HepG2 (cell line): ENCODE results near the gene BACH2. TPM values are rescaled to one million over a fixed set of nuclear protein-coding genes. Genes with fewer than 3 reads are reported as not detected.

Experiments used
- ATAC-seq: fragments of 200-7000 bp; cut with Tn5 transposase; 3 replicates; pipeline ENCODE4 v1.9.1; 2020; ENCODE audit warnings: mild to moderate bottlenecking, moderate library complexity
- BruUV-seq: library from RNA; stranded (reverse); fragments of 400-500 nt; replicated peaks from 2 replicates; lab custom pipeline; 2021; lab: Mats Ljungman, UMichigan
- CTCF ChIA-PET: fragments of 300-600 bp; formaldehyde crosslinking; extraction: SDS; loops from one replicate; lab custom pipeline; 2021; ENCODE audit warnings: low total read pairs, inconsistent platforms, low intra/inter-chr PET ratio; lab: Yijun Ruan, JAX
- POLR2A ChIA-PET: fragments of 350-600 bp; sonication (Branson Sonifier 250); formaldehyde crosslinking; loops from one replicate; lab custom pipeline; 2020; ENCODE audit warnings: antibody characterized with exemption, inconsistent platforms; lab: Yijun Ruan, JAX
- DNase-seq: peaks from one replicate; pipeline ENCODE4 v3.0.0-alpha.2; 2015; ENCODE audit warnings: low spot score
- FAIRE-seq: peaks from 3 replicates; lab custom pipeline; 2011; peaks lifted over from hg19 to GRCh38; lab: Jason Lieb, UNC
- H2AFZ ChIP-seq: one replicate; pipeline ENCODE4 v1.6.1; 2011; ENCODE audit warnings: low read length, inconsistent platforms
- H3K27ac ChIP-seq: fragments of 300-600 bp; 3 replicates; pipeline ENCODE4 v1.8.0; 2011; ENCODE audit warnings: mixed run types, mild to moderate bottlenecking, mixed read lengths, low read length, inconsistent platforms; ENCODE audit not compliant: insufficient read depth; ENCODE audit errors: extremely low read length
- H3K27me3 ChIP-seq, 2 experiments: fragments of 200-600 bp in 1 of 2; 2 replicates in 1 of 2; 3 replicates in 1 of 2; pipeline versions ENCODE4 v1.6.0 to v1.8.0; 2011; ENCODE audit warnings: low read length in 2 of 2, mild to moderate bottlenecking in 2 of 2, moderate library complexity in 2 of 2, inconsistent platforms in 1 of 2; ENCODE audit not compliant: insufficient read depth in 2 of 2, control insufficient read depth in 1 of 2
- H3K36me3 ChIP-seq, 2 experiments: fragments of 200-600 bp in 1 of 2; replicated peaks in 1 of 2; 2 replicates in 1 of 2; 3 replicates in 1 of 2; pipeline versions ENCODE4 v1.5.1 to v1.8.0; 2011; ENCODE audit warnings: low read length in 2 of 2, inconsistent platforms in 1 of 2; ENCODE audit not compliant: insufficient read depth in 2 of 2, control insufficient read depth in 1 of 2
- H3K4me1 ChIP-seq: 2 replicates; pipeline ENCODE4 v1.5.1; 2012; ENCODE audit warnings: low read length, inconsistent platforms; ENCODE audit not compliant: insufficient read depth
- H3K4me2 ChIP-seq: 2 replicates; pipeline ENCODE4 v1.6.0; 2011; ENCODE audit warnings: low read depth, low read length, inconsistent platforms
- H3K4me3 ChIP-seq, 3 experiments: fragments of 200-600 bp in 1 of 3; sonication (generic), shearing (Covaris generic) in 1 of 3; replicated peaks in 1 of 3; 2 replicates each; pipeline ENCODE4 v1.5.1; 2011 to 2016; ENCODE audit warnings: low read length in 3 of 3, inconsistent platforms in 2 of 3, low read depth in 2 of 3, mild to moderate bottlenecking in 2 of 3, control low read depth in 1 of 3, mixed read lengths in 1 of 3; ENCODE audit not compliant: insufficient read depth in 1 of 3
- H3K79me2 ChIP-seq: one replicate; pipeline ENCODE4 v1.6.1; 2011; ENCODE audit warnings: low read length, inconsistent platforms; ENCODE audit not compliant: insufficient read depth
- H3K9ac ChIP-seq: 2 replicates; pipeline ENCODE4 v1.6.0; 2011; ENCODE audit warnings: mild to moderate bottlenecking, low read depth, low read length, inconsistent platforms; ENCODE audit not compliant: insufficient read depth
- H3K9me3 ChIP-seq: 2 replicates; pipeline ENCODE4 v1.5.1; 2012; ENCODE audit warnings: mild to moderate bottlenecking, low read length
- H4K20me1 ChIP-seq: 2 replicates; pipeline ENCODE4 v1.6.0; 2011; ENCODE audit warnings: inconsistent platforms, mild to moderate bottlenecking, low read length, moderate library complexity; ENCODE audit not compliant: insufficient read depth
- GFI1 ChIP-seq: sonication (generic); formaldehyde crosslinking; IDR thresholded peaks from 2 replicates; pipeline ENCODE4 v1.5.0; 2020; ENCODE audit warnings: missing genetic modification reagents, mild to moderate bottlenecking, borderline replicate concordance
- HOXA3 ChIP-seq: sonication (generic); formaldehyde crosslinking; IDR thresholded peaks from 2 replicates; pipeline ENCODE4 v1.5.0; 2020; ENCODE audit warnings: missing genetic modification reagents
- KDM3A ChIP-seq: IDR thresholded peaks from 2 replicates; pipeline ENCODE4 v1.6.1; 2018; ENCODE audit warnings: low read depth, missing compliant biosample characterization
- KLF6 ChIP-seq: IDR thresholded peaks from 2 replicates; pipeline ENCODE4 v1.8.0; 2016; ENCODE audit warnings: missing biosample characterization, missing genetic modification reagents
- MED13 ChIP-seq: sonication (generic); formaldehyde crosslinking; IDR thresholded peaks from 2 replicates; pipeline ENCODE4 v1.5.0; 2020; ENCODE audit warnings: missing genetic modification reagents
- NAIF1 ChIP-seq: sonication (generic); formaldehyde crosslinking; IDR thresholded peaks from 2 replicates; pipeline ENCODE4 v1.5.0; 2020; ENCODE audit warnings: mild to moderate bottlenecking, missing genetic modification reagents, borderline replicate concordance
- RBM39 ChIP-seq: fragments of 200-400 bp; formaldehyde crosslinking; IDR thresholded peaks from one replicate; pipeline ENCODE4 v1.6.1; 2018; ENCODE audit warnings: antibody characterized with exemption, mild to moderate bottlenecking, low read depth, low read length; ENCODE audit not compliant: poor library complexity, severe bottlenecking
- SNAI1 ChIP-seq: sonication (generic); formaldehyde crosslinking; IDR thresholded peaks from 2 replicates; pipeline ENCODE4 v1.5.0; 2020; ENCODE audit warnings: mild to moderate bottlenecking, missing genetic modification reagents, borderline replicate concordance
- SRF ChIP-seq: IDR thresholded peaks from 2 replicates; pipeline ENCODE4 v1.6.1; 2011; ENCODE audit warnings: mild to moderate bottlenecking, low read depth, low read length, moderate library complexity
- TCF12 ChIP-seq, 2 experiments: fragments of 450-650 bp in 1 of 2; sonication (generic) in 1 of 2; formaldehyde crosslinking in 1 of 2; IDR thresholded peaks; 2 replicates each; pipeline versions ENCODE4 v1.6.1 to v1.8.0; 2017 to 2022; ENCODE audit warnings: antibody characterized with exemption in 1 of 2, mild to moderate bottlenecking in 1 of 2, missing genetic modification reagents in 1 of 2, moderate library complexity in 1 of 2
- XRCC5 ChIP-seq: fragments of 200-400 bp; formaldehyde crosslinking; optimal IDR thresholded peaks from 2 replicates; pipeline ENCODE3; 2017; ENCODE audit warnings: mild to moderate bottlenecking, low read length
- ZNF260 ChIP-seq: sonication (generic); formaldehyde crosslinking; IDR thresholded peaks from 2 replicates; pipeline ENCODE4 v1.4.0; 2020; ENCODE audit warnings: missing genetic modification reagents, low read depth, mild to moderate bottlenecking, borderline replicate concordance
- ZNF546 ChIP-seq: sonication (generic); formaldehyde crosslinking; conservative IDR thresholded peaks from 2 replicates; pipeline ENCODE4 v1.8.1; 2023; ENCODE audit warnings: mild to moderate bottlenecking, missing genetic modification reagents
- ZNF605 ChIP-seq: sonication (generic); formaldehyde crosslinking; IDR thresholded peaks from 2 replicates; pipeline ENCODE4 v1.8.0; 2022; ENCODE audit warnings: mild to moderate bottlenecking, missing genetic modification reagents
- WGBS: methylation state at CpG from one replicate; pipeline ENCODE4 v1.1.6; 2017; ENCODE audit warnings: low lambda C conversion rate; 5-methylcytosine and 5-hydroxymethylcytosine counted together
- in situ Hi-C: cut with HindIII; loops from 2 replicates; pipeline ENCODE4 v1.10.0; 2017; ENCODE audit warnings: low pct_unique_long_range_greater_than_20kb; ENCODE audit not compliant: extremely low pct_ligation_motif_present
- intact Hi-C: fragments of 100-400 bp; cut with micrococcal nuclease; formaldehyde crosslinking; loops from one replicate; pipeline ENCODE4 v1.10.0; 2022; ENCODE audit not compliant: unreplicated experiment
- polyA plus RNA-seq, 8 experiments: library from polyadenylated mRNA; depleted of rRNA in 3 of 8; stranded (reverse) in 7 of 8; unstranded in 1 of 8; fragments of >200 nt; fragmentation: Illumina TruSeq in 4 of 8; extraction: Trizol in 4 of 8; gene quantifications; 2 replicates each; pipeline versions ENCODE4 v1.2.1 to v1.2.3, GENCODE V29; 2011 to 2016; ENCODE audit warnings: low read depth in 4 of 8, missing spikeins in 1 of 8, mixed read lengths in 1 of 8; ENCODE audit not compliant: insufficient read depth in 1 of 8
- total RNA-seq, 5 experiments: library from RNA; depleted of rRNA; stranded (reverse); fragments of >200 nt; fragmentation: Illumina TruSeq; extraction: Trizol; gene quantifications; 2 replicates each; pipeline ENCODE4 v1.2.3, GENCODE V29; 2016; ENCODE audit warnings: low read depth in 1 of 5
- TF ChIP-seq, protein P1 (sequence below): sonication (generic); formaldehyde crosslinking; IDR thresholded peaks from 2 replicates; pipeline ENCODE4 v1.5.0; 2020; ENCODE audit warnings: mild to moderate bottlenecking, missing genetic modification reagents, borderline replicate concordance
- TF ChIP-seq, protein P2 (sequence below): sonication (generic); formaldehyde crosslinking; IDR thresholded peaks from 2 replicates; pipeline ENCODE4 v1.9.0; 2021; ENCODE audit warnings: missing genetic modification reagents, borderline replicate concordance
- TF ChIP-seq, protein P3 (sequence below): sonication (generic); formaldehyde crosslinking; IDR thresholded peaks from 2 replicates; pipeline ENCODE4 v1.5.1; 2020; ENCODE audit warnings: missing genetic modification reagents, mild to moderate bottlenecking, borderline replicate concordance

Gene BACH2
- total and polyA plus RNA-seq, 2 of the 13 experiments (the other 11 are each of a cell fraction or from before 2014, with no cell fraction given), result 0.01 TPM; not detected in 1

DNA sequence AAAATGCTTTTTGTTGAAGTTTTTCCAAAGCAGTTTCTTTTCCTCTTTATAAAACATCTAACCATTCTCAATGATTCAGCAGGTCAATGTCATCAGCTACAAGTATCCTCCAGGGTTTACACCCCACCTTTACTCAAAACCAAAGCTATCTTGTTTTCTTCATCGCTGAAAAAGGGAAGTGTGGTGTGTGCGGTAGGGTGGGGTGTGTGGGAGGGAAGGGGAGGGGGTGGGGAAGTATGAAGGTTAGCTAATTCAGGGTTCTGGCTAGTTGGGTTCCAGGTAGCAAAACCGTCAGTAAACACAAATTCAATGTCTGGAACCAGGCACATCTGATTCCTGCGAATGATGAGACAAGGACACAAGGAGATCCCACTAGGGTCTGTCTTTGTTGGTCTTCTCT lies 212.8 kb downstream of the BACH2 start (continued):
- TF ChIP-seq XRCC5 (no peak), TCF12 (IDR thresholded peaks at IDR 0.05) (no peak), TCF12 (CRISPR knock-in tag; IDR thresholded peaks at IDR 0.05) (no peak), ZNF605 (CRISPR knock-in tag) (no peak), NAIF1 (CRISPR knock-in tag) (no peak), HOXA3 (no peak)
- TF ChIP-seq, all 625 proteins: peak for 0

DNA sequence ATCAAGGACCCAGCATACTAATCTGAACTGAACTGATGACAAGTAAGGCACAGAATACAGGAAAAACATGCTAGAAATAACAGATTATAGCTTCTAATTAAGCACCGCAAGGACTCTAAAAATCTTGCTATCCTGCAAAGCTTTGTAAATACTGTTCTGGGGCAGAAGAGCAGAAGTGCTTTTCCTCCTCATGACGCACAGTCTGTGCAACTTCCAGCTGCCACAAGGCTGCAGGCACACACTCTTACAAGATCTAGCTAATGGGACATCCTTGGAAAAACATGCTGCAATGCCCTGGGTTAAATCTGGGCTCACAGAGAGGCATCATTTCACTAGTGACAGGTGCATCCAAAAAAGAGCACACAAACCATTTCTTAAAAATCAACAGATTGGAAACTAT lies 213.8 kb downstream of the BACH2 start:
- H3K27ac ChIP-seq, result no peak overlapping the region
- DNase-seq, result no peak
- ChIA-PET POLR2A (no interaction called here), CTCF (no interaction called here)
- H3K4me3 ChIP-seq, result no peak overlapping the region
- H3K27me3 ChIP-seq, result peaks cover 0 to 8% of the 10 kb centered on the region in 2 experiments; a peak in 1 of 5 replicates
- no peaks in the 10 kb centered on the region for H4K20me1 ChIP-seq
- no peak overlapping the region for H3K9ac ChIP-seq
- no peak overlapping the region for H3K4me2 ChIP-seq
- in situ Hi-C loops, result no loop called here
- no peaks in the 10 kb centered on the region for H3K9me3 ChIP-seq
- no peak for FAIRE-seq
- intact Hi-C loops, result no loop called here
- TF ChIP-seq, protein P1, sequence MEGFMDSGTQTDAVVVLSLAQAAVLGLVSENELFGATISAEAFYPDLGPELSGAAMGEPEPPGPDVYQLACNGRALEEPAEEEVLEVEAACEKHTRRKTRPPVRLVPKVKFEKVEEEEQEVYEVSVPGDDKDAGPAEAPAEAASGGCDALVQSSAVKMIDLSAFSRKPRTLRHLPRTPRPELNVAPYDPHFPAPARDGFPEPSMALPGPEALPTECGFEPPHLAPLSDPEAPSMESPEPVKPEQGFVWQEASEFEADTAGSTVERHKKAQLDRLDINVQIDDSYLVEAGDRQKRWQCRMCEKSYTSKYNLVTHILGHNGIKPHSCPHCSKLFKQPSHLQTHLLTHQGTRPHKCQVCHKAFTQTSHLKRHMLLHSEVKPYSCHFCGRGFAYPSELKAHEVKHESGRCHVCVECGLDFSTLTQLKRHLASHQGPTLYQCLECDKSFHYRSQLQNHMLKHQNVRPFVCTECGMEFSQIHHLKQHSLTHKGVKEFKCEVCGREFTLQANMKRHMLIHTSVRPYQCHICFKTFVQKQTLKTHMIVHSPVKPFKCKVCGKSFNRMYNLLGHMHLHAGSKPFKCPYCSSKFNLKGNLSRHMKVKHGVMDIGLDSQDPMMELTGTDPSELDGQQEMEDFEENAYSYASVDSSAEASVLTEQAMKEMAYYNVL, result no peak
- TF ChIP-seq KLF6 (CRISPR knock-in tag) (no peak), GFI1 (CRISPR knock-in tag) (no peak), ZNF260 (CRISPR knock-in tag) (no peak), MED13 (CRISPR knock-in tag) (no peak), SNAI1 (CRISPR knock-in tag) (no peak), KDM3A (CRISPR knock-in tag) (no peak), ZNF546 (CRISPR knock-in tag) (no peak), RBM39 (no peak), SRF (no peak)
- TF ChIP-seq, protein P2, sequence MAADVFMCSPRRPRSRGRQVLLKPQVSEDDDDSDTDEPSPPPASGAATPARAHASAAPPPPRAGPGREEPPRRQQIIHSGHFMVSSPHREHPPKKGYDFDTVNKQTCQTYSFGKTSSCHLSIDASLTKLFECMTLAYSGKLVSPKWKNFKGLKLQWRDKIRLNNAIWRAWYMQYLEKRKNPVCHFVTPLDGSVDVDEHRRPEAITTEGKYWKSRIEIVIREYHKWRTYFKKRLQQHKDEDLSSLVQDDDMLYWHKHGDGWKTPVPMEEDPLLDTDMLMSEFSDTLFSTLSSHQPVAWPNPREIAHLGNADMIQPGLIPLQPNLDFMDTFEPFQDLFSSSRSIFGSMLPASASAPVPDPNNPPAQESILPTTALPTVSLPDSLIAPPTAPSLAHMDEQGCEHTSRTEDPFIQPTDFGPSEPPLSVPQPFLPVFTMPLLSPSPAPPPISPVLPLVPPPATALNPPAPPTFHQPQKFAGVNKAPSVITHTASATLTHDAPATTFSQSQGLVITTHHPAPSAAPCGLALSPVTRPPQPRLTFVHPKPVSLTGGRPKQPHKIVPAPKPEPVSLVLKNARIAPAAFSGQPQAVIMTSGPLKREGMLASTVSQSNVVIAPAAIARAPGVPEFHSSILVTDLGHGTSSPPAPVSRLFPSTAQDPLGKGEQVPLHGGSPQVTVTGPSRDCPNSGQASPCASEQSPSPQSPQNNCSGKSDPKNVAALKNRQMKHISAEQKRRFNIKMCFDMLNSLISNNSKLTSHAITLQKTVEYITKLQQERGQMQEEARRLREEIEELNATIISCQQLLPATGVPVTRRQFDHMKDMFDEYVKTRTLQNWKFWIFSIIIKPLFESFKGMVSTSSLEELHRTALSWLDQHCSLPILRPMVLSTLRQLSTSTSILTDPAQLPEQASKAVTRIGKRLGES, result no peak
- TF ChIP-seq, protein P3, sequence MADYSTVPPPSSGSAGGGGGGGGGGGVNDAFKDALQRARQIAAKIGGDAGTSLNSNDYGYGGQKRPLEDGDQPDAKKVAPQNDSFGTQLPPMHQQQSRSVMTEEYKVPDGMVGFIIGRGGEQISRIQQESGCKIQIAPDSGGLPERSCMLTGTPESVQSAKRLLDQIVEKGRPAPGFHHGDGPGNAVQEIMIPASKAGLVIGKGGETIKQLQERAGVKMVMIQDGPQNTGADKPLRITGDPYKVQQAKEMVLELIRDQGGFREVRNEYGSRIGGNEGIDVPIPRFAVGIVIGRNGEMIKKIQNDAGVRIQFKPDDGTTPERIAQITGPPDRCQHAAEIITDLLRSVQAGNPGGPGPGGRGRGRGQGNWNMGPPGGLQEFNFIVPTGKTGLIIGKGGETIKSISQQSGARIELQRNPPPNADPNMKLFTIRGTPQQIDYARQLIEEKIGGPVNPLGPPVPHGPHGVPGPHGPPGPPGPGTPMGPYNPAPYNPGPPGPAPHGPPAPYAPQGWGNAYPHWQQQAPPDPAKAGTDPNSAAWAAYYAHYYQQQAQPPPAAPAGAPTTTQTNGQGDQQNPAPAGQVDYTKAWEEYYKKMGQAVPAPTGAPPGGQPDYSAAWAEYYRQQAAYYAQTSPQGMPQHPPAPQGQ (CRISPR knock-in tag), result no peak
- 54% methylated on average over 2 of the region's 2 CpGs for WGBS
- H2AFZ ChIP-seq, result no peak overlapping the region
- ATAC-seq, result no peak
- BruUV-seq, result no TSS peak
- no peaks in the 10 kb centered on the region for H3K36me3 ChIP-seq
- H3K4me1 ChIP-seq, result no peaks in the 10 kb centered on the region
- no peaks in the 10 kb centered on the region for H3K79me2 ChIP-seq
